GM12892 (cell line): ENCODE measurements around the gene PRKAB1. TPM values are rescaled to one million over a fixed set of nuclear protein-coding genes. Genes with fewer than 3 reads are reported as not detected.
"Not testable (repeated sequence)": the region's sequence is repeated elsewhere in the genome, so short reads cannot be mapped to it uniquely, and the experiment has no call there.

ENCODE experiments used
- DNase-seq: peaks from one replicate; pipeline ENCODE4 v3.0.0; 2011; ENCODE audit not compliant: insufficient read length
- FAIRE-seq: peaks from 2 replicates; lab custom pipeline; 2011; peaks lifted over from hg19 to GRCh38; lab: Jason Lieb, UNC
- POLR2A ChIP-seq: IDR thresholded peaks from 2 replicates; pipeline ENCODE4 v1.6.1; 2011; ENCODE audit warnings: low read depth, low read length, control low read depth
- POLR2AphosphoS5 ChIP-seq: IDR thresholded peaks from 2 replicates; pipeline ENCODE4 v1.6.1; 2011; ENCODE audit warnings: low read depth, low read length, control low read depth
- TAF1 ChIP-seq: IDR thresholded peaks from 2 replicates; pipeline ENCODE4 v1.6.1; 2011; ENCODE audit warnings: low read depth, mild to moderate bottlenecking, control low read depth, low read length, borderline replicate concordance
- polyA plus RNA-seq: library from polyadenylated mRNA; unstranded; fragments of >200 nt; gene quantifications from one replicate; pipeline ENCODE4 v1.2.1, GENCODE V29; 2012; ENCODE audit warnings: missing spikeins, inconsistent platforms; ENCODE audit not compliant: missing spikeins

Gene PRKAB1
- polyA plus RNA-seq, result 35.0 TPM

DNA sequence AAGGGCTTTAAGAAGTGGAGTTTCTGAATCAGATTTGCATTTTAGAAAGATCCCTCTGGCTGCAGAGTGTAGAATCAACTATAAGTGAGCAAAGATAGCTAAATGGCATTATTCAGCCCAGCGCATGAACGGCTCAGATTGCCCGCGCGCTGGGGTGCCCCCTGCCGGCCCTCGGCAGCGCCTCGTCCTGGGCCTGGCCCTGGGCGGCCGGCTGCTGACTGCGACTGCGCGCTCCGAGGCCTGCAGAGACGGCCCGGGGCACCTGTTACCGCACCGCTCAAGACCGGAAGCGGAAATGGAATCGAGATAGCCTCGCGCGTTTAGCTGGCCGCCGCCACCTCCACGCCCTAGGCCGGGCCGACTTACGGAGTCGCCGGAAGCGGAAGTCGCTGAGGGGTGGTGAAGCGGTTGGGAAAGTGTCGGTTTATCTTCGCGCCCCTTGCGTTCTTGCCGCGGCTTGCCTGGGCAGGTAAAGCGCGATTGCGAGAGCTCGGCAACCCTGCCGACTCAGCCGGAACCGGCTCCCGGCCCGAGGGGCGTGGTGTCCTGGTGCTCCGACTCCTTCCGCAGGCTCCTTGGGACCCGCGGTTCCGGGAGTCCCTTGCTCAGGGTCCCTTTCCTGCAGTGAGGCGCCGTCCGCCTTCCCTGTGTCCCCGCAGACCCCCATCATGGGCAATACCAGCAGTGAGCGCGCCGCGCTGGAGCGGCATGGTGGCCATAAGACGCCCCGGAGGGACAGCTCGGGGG, at the start of gene PRKAB1:
Gene PRKAB1, plus strand, starts transcription at position 557 of the 747 bp plus-strand sequence. Its CDS starts 112 bp downstream, at position 669.
- TF ChIP-seq POLR2A (peak; percentile 90; the same call in 1 of the 2 replicates), POLR2AphosphoS5 (peak; percentile 83), TAF1 (peak; percentile 46; the same call in 1 of the 2 replicates)
- DNase-seq (peak; percentile 92), FAIRE-seq (peak; percentile 97)

- not testable (repeated sequence) for FAIRE-seq, DNase-seq
Observed at GRCh38 chr12:119618328-119618896, 49.5 kb upstream of the PRKAB1 start.

GRCh38 chr12:119620490-119620889, 47.4 kb upstream of the PRKAB1 start:
- FAIRE-seq, result no peak
- no peak for DNase-seq
- TF ChIP-seq POLR2A (no peak), TAF1 (no peak), POLR2AphosphoS5 (no peak)

DNA sequence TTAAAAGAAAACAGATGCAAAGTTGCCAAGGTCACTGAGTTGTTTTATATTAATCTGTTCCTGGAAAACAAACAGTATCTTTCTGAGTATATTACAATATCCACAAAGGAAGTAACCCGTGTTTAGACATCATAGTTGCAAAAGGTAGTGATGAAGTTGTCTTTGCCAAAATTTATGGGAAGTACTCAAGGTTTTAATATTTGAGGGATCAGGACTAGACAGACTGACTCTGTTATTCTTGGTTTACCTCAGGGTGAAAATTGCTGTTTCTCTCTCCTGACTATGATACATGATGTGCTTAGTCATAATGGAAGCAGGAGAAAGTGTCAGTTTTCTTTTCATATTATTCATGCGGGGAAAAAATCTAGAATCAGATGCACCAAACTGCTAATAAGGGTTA, 46.1 kb upstream of the PRKAB1 start:
- DNase-seq (no peak), FAIRE-seq (no peak)
- TF ChIP-seq POLR2AphosphoS5 (no peak), POLR2A (no peak), TAF1 (no peak)

GRCh38 chr12:119624966-119625365, 43.0 kb upstream of the PRKAB1 start:
- TF ChIP-seq POLR2AphosphoS5 (no peak), TAF1 (no peak), POLR2A (no peak)
- DNase-seq, result no peak
- no peak for FAIRE-seq

GRCh38 chr12:119627019-119627643, 40.8 kb upstream of the PRKAB1 start:
- FAIRE-seq, result no peak
- DNase-seq, result no peak
- TF ChIP-seq POLR2AphosphoS5 (no peak), POLR2A (no peak), TAF1 (no peak)

GRCh38 chr12:119627686-119628085, 40.2 kb upstream of the PRKAB1 start:
- DNase-seq, result no peak
- no peak for TF ChIP-seq POLR2AphosphoS5
- TF ChIP-seq TAF1, result no peak
- no peak for TF ChIP-seq POLR2A
- no peak for FAIRE-seq

DNA sequence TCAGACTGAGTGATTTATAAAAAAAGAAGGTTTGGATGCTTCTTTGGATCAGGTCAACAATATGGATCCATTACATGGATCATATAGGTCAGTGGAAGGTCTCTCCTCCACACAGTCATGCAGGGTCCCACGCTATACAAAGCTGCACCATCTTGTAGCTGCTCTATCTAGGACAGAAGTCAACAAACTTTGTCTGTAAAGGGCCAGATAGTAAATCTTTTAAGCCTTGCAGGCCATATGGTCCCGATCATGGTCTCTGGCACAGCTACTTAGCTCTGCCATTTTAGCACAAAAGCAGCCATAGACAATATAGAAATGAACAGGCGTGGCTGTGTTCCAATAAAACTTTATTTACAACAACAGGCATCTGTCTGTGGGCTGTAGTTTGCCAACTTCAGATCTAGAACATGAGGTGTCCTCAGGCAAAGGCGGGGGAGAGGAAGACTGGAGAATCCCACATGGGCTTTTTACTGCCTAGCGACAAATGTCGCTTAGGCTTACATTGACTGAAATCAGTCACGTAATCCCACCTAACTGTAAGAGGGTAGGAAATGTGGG, 37.6 kb upstream of the PRKAB1 start:
- DNase-seq (no peak), FAIRE-seq (no peak)
- no peak for TF ChIP-seq TAF1
- no peak for TF ChIP-seq POLR2A
- TF ChIP-seq POLR2AphosphoS5, result no peak

- TF ChIP-seq TAF1, result no peak
- no peak for TF ChIP-seq POLR2AphosphoS5
- TF ChIP-seq POLR2A, result no peak
- no peak for DNase-seq
- FAIRE-seq, result no peak
Observed at GRCh38 chr12:119630962-119631550, 36.9 kb upstream of the PRKAB1 start.

DNA sequence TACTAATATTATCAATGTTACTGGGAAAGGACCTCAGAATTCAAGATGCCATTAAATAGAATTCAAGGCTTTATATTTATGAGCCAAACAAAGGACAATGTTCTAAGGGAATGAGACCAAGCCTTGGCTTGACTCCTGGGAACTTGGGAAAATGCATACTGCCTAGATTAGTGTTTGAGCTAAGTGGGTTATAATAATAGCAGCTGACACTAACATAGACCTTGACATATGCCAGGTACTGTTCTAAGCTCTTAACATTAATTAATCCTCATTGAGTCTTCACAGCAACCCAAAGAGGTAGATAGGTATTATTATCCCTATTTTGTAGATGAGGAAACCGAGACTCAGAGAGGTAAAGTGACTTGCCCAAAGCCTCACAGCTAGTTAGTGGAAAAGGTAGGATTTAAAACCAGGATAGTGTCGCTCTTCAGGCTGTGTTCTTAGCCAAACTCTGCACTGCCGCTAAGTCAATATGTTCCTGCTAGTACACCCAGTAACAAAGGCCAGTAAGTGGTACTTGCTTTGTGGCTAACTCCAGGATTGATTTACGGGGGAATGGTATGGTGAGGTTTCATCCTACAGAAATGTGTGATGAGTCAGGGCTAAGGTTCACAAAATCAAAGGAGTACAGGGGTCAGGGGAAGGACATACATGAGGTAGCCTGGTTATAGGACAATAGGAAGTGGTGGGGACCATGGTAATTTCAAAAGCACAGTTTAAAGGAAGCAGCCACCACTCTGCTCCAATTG, 35.8 kb upstream of the PRKAB1 start:
- FAIRE-seq (no peak), DNase-seq (no peak)
- TF ChIP-seq POLR2A, result no peak
- no peak for TF ChIP-seq TAF1
- no peak for TF ChIP-seq POLR2AphosphoS5

GRCh38 chr12:119634743-119635142, 33.2 kb upstream of the PRKAB1 start:
- DNase-seq (no peak), FAIRE-seq (no peak)
- no peak for TF ChIP-seq TAF1
